ENCODE results near the gene ANTKMT.

Gene ANTKMT

GRCh38 chr16:703406-703805 is 17.5 kb upstream of the ANTKMT start:
- DNase-seq (ENCODE audit: low read depth) = no peak
- no peak for TF ChIP-seq CTCF (conservative IDR thresholded peaks at IDR 0.05; ENCODE audit: control insufficient read depth, insufficient read depth, low read depth, low read length)
- no peak overlapping the region for H3K4me3 ChIP-seq (ENCODE audit: control insufficient read depth, low read depth, low read length)

DNA sequence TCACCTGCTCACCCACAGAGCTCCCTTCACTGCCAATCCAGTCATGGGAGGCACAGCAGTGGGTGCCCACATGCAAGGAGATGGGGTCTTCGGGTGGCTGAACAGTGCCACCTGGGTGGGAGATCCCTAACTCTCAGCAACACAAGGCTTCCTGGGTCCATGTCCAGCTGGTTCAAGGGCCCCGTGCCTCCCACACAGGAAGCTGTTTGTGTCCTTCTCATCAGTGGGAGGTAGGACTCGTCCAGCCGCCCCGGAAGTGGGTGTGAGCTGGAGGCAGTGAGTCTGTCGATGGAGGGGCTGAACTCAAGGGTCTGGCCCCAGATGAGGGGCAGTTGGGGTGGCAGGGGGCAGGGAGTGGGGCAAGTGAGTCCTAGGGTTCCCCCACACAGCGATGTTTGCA is 16.9 kb upstream of the ANTKMT start:
- H3K4me3 ChIP-seq (ENCODE audit: control insufficient read depth, low read depth, low read length) = no peak overlapping the region
- TF ChIP-seq CTCF (conservative IDR thresholded peaks at IDR 0.05; ENCODE audit: control insufficient read depth, insufficient read depth, low read depth, low read length) = no peak
- no peak for DNase-seq (ENCODE audit: low read depth)

- no peak overlapping the region for H3K4me3 ChIP-seq (ENCODE audit: control insufficient read depth, low read depth, low read length)
- DNase-seq (ENCODE audit: low read depth) = no peak
- no peak for TF ChIP-seq CTCF (conservative IDR thresholded peaks at IDR 0.05; ENCODE audit: control insufficient read depth, insufficient read depth, low read depth, low read length)
These were observed 16.2 kb upstream of the ANTKMT start for GRCh38 chr16:704552-705380.

DNA sequence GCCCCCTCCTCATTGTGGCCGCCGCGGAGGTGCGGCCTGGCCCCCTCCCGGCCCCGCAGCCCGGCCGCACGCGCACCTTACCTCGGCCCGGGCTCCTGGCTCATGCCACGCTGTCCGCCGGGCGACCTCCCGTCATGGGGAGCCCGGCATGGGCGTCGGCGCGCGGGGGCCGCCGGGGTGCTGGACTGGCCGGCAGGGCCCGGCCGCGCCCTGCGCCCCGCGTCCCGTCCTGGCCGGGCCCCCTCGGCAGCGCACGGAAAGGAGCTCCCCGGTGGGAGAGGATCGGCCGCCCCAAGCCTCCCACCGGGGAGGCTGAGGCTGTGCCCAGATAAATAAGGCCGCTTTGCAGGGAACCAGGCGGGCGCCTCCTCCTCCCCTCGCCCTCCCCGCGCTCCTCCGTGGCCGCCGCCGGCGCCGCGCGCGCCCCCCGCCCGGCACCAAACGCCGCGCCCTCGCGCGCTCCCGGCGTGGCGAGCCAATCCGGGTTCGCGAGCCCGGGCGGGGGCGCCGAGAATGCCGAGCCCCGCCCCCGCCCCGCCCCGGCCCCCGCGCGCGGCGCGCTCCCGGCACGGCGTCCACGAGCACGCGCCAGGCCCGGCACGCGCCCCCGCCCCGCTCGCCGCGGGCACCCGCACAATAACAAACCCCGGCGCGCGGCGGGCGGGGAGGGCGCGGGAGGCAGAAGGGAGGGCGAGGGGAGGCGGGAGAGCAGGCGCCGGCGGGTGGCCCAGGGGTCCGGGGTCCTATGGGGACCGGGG is 15.3 kb upstream of the ANTKMT start, which contains the start of gene FBXL16:
Gene FBXL16, minus strand, starts transcription at position 371 of the 758 bp plus-strand sequence. CDS start 8,396 bp downstream, outside the sequence.
- no peak for DNase-seq (ENCODE audit: low read depth)
- no peak within 1 kb of the TSS for H3K4me3 ChIP-seq (ENCODE audit: control insufficient read depth, low read depth, low read length)
- TF ChIP-seq CTCF (conservative IDR thresholded peaks at IDR 0.05; ENCODE audit: control insufficient read depth, insufficient read depth, low read depth, low read length) = no peak

DNA sequence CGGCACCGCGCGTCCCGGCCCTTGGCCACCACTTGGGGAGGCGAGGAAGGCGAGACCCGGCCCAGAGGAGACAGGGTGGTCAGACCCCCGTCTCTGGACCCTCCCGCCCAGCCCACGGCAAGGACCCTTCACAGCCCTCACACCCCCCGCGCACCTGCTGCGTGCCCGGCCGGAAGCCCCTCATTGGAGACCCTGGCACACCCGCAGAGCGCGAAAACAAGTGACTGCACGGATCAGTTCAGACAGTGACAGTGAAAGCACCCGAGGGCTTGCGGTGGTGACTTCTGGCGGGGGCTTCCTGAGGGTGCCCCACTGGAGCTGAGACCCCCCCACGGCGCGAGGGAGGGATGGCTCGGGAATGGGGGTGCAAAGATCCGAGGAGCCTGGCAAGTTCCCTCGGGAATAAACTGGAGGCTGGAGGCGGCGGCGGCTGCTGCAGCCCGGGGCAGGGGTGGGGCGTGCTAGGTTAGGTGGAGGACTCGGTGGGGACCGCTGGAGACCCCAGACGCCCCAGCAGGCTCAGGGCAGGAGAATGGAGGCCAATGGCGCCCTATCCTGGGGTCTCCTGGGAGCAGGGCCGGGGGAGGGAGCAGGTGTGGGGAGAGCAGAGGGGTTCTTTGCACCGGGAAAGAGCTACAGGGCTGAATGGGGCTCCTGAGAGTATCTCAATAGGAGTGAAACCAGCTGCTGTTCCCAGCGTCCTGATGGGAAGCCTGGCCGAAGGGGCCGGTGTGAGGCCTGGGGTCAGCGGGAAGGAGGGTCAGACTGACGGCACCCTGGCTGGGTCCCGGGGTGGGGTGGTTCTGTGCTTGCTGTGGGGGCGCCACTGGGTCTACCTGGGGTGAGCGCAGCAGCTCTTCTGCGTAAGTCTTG is 14.5 kb upstream of the ANTKMT start:
- no peak for TF ChIP-seq CTCF (conservative IDR thresholded peaks at IDR 0.05; ENCODE audit: control insufficient read depth, insufficient read depth, low read depth, low read length)
- H3K4me3 ChIP-seq (ENCODE audit: control insufficient read depth, low read depth, low read length) = no peak overlapping the region
- DNase-seq (ENCODE audit: low read depth) = no peak

DNA sequence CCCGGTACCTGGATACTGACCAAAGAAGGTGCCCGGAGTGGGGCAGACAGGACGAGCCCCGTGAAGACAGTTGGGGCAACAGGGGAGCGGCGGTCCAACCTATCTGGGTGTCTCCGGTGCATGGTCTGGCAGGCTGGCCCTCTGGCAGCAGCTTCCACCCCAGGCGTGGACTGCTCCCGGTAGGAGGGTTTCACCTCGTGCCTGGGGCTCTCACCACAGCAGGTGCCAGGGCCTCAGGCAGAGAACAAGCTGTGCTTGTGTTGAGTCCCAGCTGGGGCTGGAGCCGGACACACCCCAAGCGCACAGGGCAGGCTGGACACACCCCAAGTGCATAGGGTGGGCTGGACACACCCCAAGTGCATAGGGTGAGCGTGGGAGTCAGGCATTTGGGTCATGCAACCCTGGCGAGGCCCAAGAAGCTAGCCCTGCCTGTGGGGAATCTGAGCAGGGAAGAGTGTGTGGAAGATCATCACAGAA is 13.8 kb upstream of the ANTKMT start:
- no peak for TF ChIP-seq CTCF (conservative IDR thresholded peaks at IDR 0.05; ENCODE audit: control insufficient read depth, insufficient read depth, low read depth, low read length)
- DNase-seq (ENCODE audit: low read depth) = no peak
- H3K4me3 ChIP-seq (ENCODE audit: control insufficient read depth, low read depth, low read length) = no peak overlapping the region

Measured in fibroblast of mammary gland (primary cell).